GM20000 (cell line): ENCODE data around the gene CTNNBL1.

Source experiments
- DNase-seq: peaks from one replicate; pipeline ENCODE4 v3.0.0; 2012; ENCODE audit warnings: low spot score
- TF ChIP-seq, protein P1 (sequence below): IDR thresholded peaks from 2 replicates; pipeline ENCODE4 v1.5.1; 2012; ENCODE audit warnings: mild to moderate bottlenecking, control low read depth; ENCODE audit errors: extremely low read depth, missing control alignments

The CTNNBL1 gene

DNA sequence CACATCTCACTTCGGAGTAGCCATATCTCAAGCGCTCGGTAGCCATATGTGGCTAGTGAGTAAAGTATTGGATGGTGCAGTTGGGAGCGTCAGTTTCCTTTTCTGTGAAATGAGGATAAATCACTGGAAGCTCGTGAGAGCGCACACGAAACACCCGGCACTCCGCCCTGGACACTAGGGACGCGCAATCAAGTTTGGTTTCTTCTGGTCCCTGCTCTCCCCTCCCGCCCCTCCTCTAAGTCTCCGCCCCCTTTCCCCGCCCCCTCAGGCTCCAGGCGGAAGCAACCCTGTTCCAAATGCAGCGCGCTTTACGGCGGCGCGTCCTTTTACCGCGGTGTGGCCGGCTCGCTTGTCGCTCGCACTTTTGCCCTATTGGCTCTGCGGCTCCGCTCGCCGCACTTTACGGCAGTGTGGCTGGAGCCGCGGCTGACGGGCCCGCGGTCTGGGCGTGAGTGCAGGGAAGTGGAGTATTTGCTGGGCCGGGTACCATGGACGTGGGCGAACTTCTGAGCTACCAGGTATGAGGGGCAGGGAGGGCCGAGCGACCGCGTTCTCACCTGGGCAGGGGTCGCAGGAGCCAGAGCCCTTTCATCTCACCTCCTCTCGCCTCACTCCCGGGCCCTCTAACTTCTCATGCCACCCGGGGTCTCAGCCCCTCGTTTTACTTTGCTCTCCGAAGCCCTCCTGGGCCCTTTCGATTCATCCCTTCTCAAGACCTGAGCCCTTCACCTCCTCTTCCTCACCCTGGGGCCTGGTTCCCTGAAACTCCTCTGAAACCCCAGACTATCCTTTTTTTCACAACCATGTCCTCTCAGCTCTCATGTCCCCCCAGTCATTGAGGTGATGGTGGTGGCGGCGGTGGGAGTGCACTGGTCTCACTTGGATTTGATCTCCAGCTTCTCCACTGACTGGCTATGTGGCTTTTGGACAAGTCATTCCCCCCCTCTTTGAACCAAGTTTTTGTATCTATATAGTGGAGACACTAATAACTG lies at the start of gene CTNNBL1:
Gene CTNNBL1, plus strand, starts transcription at position 396 of the 992 bp plus-strand sequence. Its CDS starts 93 bp downstream, at position 489.
- DNase-seq = peak; percentile 90
- TF ChIP-seq, protein P1, sequence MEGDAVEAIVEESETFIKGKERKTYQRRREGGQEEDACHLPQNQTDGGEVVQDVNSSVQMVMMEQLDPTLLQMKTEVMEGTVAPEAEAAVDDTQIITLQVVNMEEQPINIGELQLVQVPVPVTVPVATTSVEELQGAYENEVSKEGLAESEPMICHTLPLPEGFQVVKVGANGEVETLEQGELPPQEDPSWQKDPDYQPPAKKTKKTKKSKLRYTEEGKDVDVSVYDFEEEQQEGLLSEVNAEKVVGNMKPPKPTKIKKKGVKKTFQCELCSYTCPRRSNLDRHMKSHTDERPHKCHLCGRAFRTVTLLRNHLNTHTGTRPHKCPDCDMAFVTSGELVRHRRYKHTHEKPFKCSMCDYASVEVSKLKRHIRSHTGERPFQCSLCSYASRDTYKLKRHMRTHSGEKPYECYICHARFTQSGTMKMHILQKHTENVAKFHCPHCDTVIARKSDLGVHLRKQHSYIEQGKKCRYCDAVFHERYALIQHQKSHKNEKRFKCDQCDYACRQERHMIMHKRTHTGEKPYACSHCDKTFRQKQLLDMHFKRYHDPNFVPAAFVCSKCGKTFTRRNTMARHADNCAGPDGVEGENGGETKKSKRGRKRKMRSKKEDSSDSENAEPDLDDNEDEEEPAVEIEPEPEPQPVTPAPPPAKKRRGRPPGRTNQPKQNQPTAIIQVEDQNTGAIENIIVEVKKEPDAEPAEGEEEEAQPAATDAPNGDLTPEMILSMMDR = no peak

- DNase-seq = no peak
- TF ChIP-seq, protein P1 = no peak
These were observed 49.2 kb upstream of the CTNNBL1 start for GRCh38 chr20:37644605-37645004.

DNA sequence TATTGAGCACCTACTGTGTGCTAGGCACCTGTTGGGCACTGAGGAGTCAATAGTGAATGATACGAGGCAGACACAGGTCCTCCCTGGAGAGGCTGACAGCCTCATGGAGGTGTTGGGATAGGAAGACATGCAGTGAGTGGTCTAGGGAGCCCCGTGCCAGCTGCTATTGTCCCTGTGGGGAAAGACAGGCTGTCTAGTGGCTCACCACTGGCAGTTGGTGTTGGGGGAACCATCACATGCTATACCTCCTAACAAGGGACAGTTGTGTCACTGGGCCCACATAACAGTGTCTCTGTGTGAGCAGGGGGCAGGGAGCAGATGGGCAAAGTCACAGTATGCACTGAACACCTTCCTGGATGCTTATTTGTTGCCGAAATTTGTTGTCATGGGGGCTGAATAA lies 45.9 kb upstream of the CTNNBL1 start:
- TF ChIP-seq, protein P1 = no peak
- no peak for DNase-seq

DNA sequence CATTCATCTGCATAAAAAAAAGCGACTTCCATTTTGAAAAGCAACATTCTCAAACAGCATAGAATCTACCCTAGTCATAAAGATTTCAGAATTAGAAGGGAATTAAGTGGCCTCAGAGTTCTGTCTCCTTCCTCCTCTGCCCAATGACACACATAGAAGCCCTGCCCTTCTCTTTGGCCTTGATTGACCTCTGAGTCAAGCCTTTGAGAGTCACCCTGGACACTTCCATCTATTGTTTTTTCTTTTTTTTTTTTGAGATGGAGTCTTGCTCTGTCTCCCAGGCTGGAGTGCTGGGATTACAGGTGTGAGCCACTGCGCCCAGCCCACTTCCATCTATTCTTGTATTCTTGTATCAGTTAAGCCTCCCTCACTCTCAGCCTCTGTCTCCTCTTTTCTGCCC lies 44.8 kb upstream of the CTNNBL1 start:
- DNase-seq = no peak
- TF ChIP-seq, protein P1 = no peak

- TF ChIP-seq, protein P1 = no peak
- DNase-seq = no peak
These were observed 44.0 kb upstream of the CTNNBL1 start for GRCh38 chr20:37649676-37650370.

DNA sequence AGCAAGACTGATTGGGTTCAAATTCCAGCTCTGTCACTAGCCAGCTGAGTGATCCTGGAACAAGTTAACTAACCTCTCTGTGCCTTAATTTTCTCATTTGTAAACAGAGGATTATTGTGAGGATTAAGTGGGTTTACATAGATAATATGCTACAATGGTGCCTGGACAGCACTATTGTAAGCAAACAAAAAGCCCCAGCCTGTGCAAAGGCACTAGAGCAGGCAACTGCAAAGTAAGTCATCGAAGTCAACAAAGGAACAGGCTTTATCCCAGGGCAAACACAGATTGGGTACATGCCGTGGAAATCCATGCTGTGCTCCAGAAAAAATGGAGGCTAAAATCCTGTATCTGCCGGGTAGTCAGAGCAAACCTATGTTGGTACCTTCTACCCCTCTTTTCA lies 43.2 kb upstream of the CTNNBL1 start:
- TF ChIP-seq, protein P1 = no peak
- DNase-seq = no peak

DNA sequence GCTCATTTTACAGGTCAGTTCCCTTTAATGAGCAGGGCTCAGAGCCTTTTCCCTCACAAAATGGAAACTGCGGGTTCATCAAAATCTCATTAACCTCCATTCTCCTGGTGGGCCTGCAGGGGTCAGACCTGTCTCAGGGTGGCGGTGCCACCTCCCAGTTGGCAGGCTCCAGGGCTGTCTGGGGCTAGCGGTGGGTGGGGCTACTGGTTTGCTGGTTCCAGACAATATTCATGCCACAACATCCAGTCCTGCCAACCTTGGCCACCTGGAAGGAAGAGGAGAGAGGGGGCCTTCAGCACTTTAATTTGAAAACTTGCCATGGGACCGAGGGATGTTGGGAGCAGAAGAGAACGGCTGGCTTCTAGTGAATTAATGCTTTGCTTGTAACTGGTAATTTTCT lies 41.9 kb upstream of the CTNNBL1 start:
- DNase-seq = peak; percentile 26
- TF ChIP-seq, protein P1 = no peak
